ENCODE measurements around the gene ANXA1.

DNA sequence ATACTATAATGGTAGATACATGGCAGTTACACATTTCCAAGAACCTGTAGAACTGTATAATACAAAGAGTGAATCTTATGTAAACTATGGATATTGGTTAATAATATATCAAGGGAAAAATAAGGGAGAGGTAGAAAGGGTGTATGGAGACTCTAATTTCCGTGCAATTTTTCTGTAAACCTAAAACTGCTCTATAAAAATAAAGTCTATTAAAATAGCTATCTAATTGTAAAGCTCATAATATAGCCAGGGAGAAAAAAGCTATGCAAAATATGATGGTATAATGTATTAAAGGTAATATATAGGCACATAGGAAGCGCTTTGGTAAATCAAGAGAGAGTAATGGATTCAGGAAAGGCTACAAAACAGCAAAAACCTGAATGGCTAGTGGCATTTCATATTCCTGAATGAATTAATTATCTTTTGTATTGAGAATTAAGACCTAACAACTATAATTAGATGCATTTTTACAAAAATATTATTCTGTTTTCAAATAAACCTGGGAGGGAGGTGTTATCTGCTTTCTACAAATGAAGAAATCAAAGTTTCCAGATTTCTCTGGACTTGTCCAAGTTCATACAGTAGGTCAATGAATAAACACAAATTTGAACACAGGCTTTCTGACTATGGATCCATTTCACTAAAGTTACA, 22.8 kb downstream of the ANXA1 start:
- no peak for TF ChIP-seq GABPA (IDR thresholded peaks at IDR 0.05 in 1 of 2, conservative IDR thresholded peaks at IDR 0.05 in 1 of 2)
- TF ChIP-seq, protein P1, sequence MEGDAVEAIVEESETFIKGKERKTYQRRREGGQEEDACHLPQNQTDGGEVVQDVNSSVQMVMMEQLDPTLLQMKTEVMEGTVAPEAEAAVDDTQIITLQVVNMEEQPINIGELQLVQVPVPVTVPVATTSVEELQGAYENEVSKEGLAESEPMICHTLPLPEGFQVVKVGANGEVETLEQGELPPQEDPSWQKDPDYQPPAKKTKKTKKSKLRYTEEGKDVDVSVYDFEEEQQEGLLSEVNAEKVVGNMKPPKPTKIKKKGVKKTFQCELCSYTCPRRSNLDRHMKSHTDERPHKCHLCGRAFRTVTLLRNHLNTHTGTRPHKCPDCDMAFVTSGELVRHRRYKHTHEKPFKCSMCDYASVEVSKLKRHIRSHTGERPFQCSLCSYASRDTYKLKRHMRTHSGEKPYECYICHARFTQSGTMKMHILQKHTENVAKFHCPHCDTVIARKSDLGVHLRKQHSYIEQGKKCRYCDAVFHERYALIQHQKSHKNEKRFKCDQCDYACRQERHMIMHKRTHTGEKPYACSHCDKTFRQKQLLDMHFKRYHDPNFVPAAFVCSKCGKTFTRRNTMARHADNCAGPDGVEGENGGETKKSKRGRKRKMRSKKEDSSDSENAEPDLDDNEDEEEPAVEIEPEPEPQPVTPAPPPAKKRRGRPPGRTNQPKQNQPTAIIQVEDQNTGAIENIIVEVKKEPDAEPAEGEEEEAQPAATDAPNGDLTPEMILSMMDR (IDR thresholded peaks at IDR 0.05; ENCODE audit: low read depth, low read length, missing input control): no peak
- TF ChIP-seq, protein P2, sequence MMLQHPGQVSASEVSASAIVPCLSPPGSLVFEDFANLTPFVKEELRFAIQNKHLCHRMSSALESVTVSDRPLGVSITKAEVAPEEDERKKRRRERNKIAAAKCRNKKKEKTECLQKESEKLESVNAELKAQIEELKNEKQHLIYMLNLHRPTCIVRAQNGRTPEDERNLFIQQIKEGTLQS (IDR thresholded peaks at IDR 0.05): no peak
- no peak for TF ChIP-seq TAF1 (conservative IDR thresholded peaks at IDR 0.05)
- no peak for TF ChIP-seq SP1 (IDR thresholded peaks at IDR 0.05)
- TF ChIP-seq JUND (IDR thresholded peaks at IDR 0.05): no peak
- TF ChIP-seq, protein P3, sequence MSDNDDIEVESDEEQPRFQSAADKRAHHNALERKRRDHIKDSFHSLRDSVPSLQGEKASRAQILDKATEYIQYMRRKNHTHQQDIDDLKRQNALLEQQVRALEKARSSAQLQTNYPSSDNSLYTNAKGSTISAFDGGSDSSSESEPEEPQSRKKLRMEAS (IDR thresholded peaks at IDR 0.05): no peak
- no peak for TF ChIP-seq RXRA (IDR thresholded peaks at IDR 0.05)
- TF ChIP-seq YY1 (IDR thresholded peaks at IDR 0.05): no peak
- TF ChIP-seq, protein P4, sequence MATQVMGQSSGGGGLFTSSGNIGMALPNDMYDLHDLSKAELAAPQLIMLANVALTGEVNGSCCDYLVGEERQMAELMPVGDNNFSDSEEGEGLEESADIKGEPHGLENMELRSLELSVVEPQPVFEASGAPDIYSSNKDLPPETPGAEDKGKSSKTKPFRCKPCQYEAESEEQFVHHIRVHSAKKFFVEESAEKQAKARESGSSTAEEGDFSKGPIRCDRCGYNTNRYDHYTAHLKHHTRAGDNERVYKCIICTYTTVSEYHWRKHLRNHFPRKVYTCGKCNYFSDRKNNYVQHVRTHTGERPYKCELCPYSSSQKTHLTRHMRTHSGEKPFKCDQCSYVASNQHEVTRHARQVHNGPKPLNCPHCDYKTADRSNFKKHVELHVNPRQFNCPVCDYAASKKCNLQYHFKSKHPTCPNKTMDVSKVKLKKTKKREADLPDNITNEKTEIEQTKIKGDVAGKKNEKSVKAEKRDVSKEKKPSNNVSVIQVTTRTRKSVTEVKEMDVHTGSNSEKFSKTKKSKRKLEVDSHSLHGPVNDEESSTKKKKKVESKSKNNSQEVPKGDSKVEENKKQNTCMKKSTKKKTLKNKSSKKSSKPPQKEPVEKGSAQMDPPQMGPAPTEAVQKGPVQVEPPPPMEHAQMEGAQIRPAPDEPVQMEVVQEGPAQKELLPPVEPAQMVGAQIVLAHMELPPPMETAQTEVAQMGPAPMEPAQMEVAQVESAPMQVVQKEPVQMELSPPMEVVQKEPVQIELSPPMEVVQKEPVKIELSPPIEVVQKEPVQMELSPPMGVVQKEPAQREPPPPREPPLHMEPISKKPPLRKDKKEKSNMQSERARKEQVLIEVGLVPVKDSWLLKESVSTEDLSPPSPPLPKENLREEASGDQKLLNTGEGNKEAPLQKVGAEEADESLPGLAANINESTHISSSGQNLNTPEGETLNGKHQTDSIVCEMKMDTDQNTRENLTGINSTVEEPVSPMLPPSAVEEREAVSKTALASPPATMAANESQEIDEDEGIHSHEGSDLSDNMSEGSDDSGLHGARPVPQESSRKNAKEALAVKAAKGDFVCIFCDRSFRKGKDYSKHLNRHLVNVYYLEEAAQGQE (IDR thresholded peaks at IDR 0.05): no peak
- no peak for TF ChIP-seq EGR1 (IDR thresholded peaks at IDR 0.05; ENCODE audit: low read depth in 2 of 2)

Measured in liver (tissue), 3 donors.